MM.1S (cell line): Measurements from ENCODE around the gene RIN1.

ENCODE experiments used
- DNase-seq: peaks from one replicate; pipeline ENCODE4 v3.0.0-alpha.2; 2015
- H2AFZ ChIP-seq: fragments of 300-600 bp; sonication (generic); 2 replicates; pipeline ENCODE4 v1.6.0; 2016; ENCODE audit warnings: antibody characterized with exemption, low read length
- H3F3A ChIP-seq: fragments of 300-600 bp; sonication (generic); 2 replicates; pipeline ENCODE4 v1.6.1; 2016; ENCODE audit warnings: mild to moderate bottlenecking, antibody characterized with exemption, low read length, moderate library complexity, mixed read lengths; ENCODE audit not compliant: insufficient read depth
- H3K27ac ChIP-seq: fragments of 300-600 bp; sonication (generic); 2 replicates; pipeline ENCODE4 v1.5.1; 2016; ENCODE audit warnings: mild to moderate bottlenecking, low read length
- H3K27me3 ChIP-seq: fragments of 300-600 bp; sonication (generic); replicated peaks from 2 replicates; pipeline ENCODE4 v1.6.0; 2016; ENCODE audit warnings: low read length; ENCODE audit not compliant: insufficient read depth
- H3K36me3 ChIP-seq: fragments of 300-600 bp; sonication (generic); replicated peaks from 2 replicates; pipeline ENCODE4 v1.6.1; 2016; ENCODE audit warnings: mild to moderate bottlenecking, low read length, mixed read lengths; ENCODE audit not compliant: insufficient read depth
- H3K4me1 ChIP-seq: fragments of 300-600 bp; sonication (generic); 2 replicates; pipeline ENCODE4 v1.6.1; 2016; ENCODE audit warnings: low read length, mixed read lengths
- H3K4me2 ChIP-seq: fragments of 300-600 bp; sonication (generic); 2 replicates; pipeline ENCODE4 v1.6.0; 2016; ENCODE audit warnings: low read depth, low read length
- H3K4me3 ChIP-seq: fragments of 300-600 bp; sonication (generic); 2 replicates; pipeline ENCODE4 v1.5.1; 2016; ENCODE audit warnings: low read length, mixed read lengths
- H3K79me2 ChIP-seq: fragments of 300-600 bp; sonication (generic); 2 replicates; pipeline ENCODE4 v1.6.1; 2016; ENCODE audit warnings: mixed run types, low read length, mixed read lengths
- H3K9ac ChIP-seq: fragments of 300-600 bp; sonication (generic); 2 replicates; pipeline ENCODE4 v1.6.1; 2016; ENCODE audit warnings: low read length, mixed read lengths
- H3K9me2 ChIP-seq: fragments of 300-600 bp; sonication (generic); replicated peaks from 2 replicates; pipeline ENCODE4 v1.6.1; 2016; ENCODE audit warnings: mild to moderate bottlenecking, low read length, mixed read lengths; ENCODE audit not compliant: insufficient read depth
- H3K9me3 ChIP-seq: fragments of 300-600 bp; sonication (generic); replicated peaks from 2 replicates; pipeline ENCODE4 v1.6.1; 2016; ENCODE audit warnings: mild to moderate bottlenecking, low read length, mixed read lengths; ENCODE audit not compliant: insufficient read depth
- H4K20me1 ChIP-seq: fragments of 300-600 bp; sonication (generic); 2 replicates; pipeline ENCODE4 v1.6.1; 2016; ENCODE audit warnings: mild to moderate bottlenecking, low read length, moderate library complexity, mixed read lengths; ENCODE audit not compliant: insufficient read depth
- CTCF ChIP-seq: fragments of 300-600 bp; sonication (generic); IDR thresholded peaks from 2 replicates; pipeline ENCODE4 v1.5.1; 2016; ENCODE audit warnings: antibody characterized with exemption, low read length, mixed read lengths
- EZH2 ChIP-seq: fragments of 300-600 bp; sonication (generic); optimal IDR thresholded peaks from 2 replicates; pipeline ENCODE3; 2017; ENCODE audit warnings: low read depth, mild to moderate bottlenecking, antibody characterized with exemption, low read length, mixed read lengths
- EZH2phosphoT487 ChIP-seq: fragments of 300-600 bp; sonication (generic); IDR thresholded peaks from 2 replicates; pipeline ENCODE4 v1.6.1; 2018; ENCODE audit warnings: antibody characterized with exemption, low read length

The RIN1 gene

GRCh38 chr11:66324664-66325063 lies 11.6 kb downstream of the RIN1 start:
- H3K27ac ChIP-seq, result no peak overlapping the region
- H3K4me2 ChIP-seq, result no peak overlapping the region
- no peaks in the 10 kb centered on the region for H3K4me1 ChIP-seq

GRCh38 chr11:66323684-66324083 lies 12.6 kb downstream of the RIN1 start:
- DNase-seq, result no peak
- H3F3A ChIP-seq, result no peaks in the 10 kb centered on the region
- H3K27me3 ChIP-seq, result peaks cover 26% of the 10 kb centered on the region
- H3K9me3 ChIP-seq, result no peaks in the 10 kb centered on the region
- no peaks in the 10 kb centered on the region for H3K36me3 ChIP-seq
- H4K20me1 ChIP-seq, result no peaks in the 10 kb centered on the region
- H3K4me1 ChIP-seq, result no peaks in the 10 kb centered on the region
- H2AFZ ChIP-seq, result no peak overlapping the region
- no peak overlapping the region for H3K4me3 ChIP-seq
- no peak overlapping the region for H3K9ac ChIP-seq
- no peak overlapping the region for H3K27ac ChIP-seq
- no peak overlapping the region for H3K4me2 ChIP-seq
- TF ChIP-seq CTCF (no peak), EZH2phosphoT487 (no peak), EZH2 (no peak)
- H3K9me2 ChIP-seq, result no peaks in the 10 kb centered on the region
- H3K79me2 ChIP-seq, result no peaks in the 10 kb centered on the region

More at GRCh38 chr11:66324664-66325063, 11.6 kb downstream of the RIN1 start:
- Histone ChIP-seq H3K9me3 (no peaks in the 10 kb centered on the region), H3K9ac (no peak overlapping the region), H3F3A (no peaks in the 10 kb centered on the region), H3K36me3 (no peaks in the 10 kb centered on the region), H3K4me3 (no peak overlapping the region), H3K27me3 (peaks cover 19% of the 10 kb centered on the region), H2AFZ (no peak overlapping the region), H3K9me2 (no peaks in the 10 kb centered on the region), H3K79me2 (no peaks in the 10 kb centered on the region), H4K20me1 (no peaks in the 10 kb centered on the region)
- no peak for DNase-seq
- TF ChIP-seq CTCF (no peak), EZH2phosphoT487 (no peak), EZH2 (no peak)

- no peaks in the 10 kb centered on the region for H3K4me1 ChIP-seq
- no peaks in the 10 kb centered on the region for H4K20me1 ChIP-seq
- no peaks in the 10 kb centered on the region for H3K9me2 ChIP-seq
- DNase-seq, result no peak
- H3K27ac ChIP-seq, result no peak overlapping the region
- no peaks in the 10 kb centered on the region for H3F3A ChIP-seq
- no peaks in the 10 kb centered on the region for H3K79me2 ChIP-seq
- H3K36me3 ChIP-seq, result no peaks in the 10 kb centered on the region
- no peak overlapping the region for H2AFZ ChIP-seq
- H3K9me3 ChIP-seq, result no peaks in the 10 kb centered on the region
- no peak overlapping the region for H3K4me2 ChIP-seq
- no peak overlapping the region for H3K4me3 ChIP-seq
- H3K27me3 ChIP-seq, result peaks cover 34% of the 10 kb centered on the region
- H3K9ac ChIP-seq, result no peak overlapping the region
- no peak for TF ChIP-seq EZH2
- no peak for TF ChIP-seq EZH2phosphoT487
- TF ChIP-seq CTCF, result no peak
These were observed 13.4 kb downstream of the RIN1 start for GRCh38 chr11:66322732-66323427.
